IMR-90 (cell line): Measurements from ENCODE around the gene ATP2B1. TPM values are rescaled to one million over a fixed set of nuclear protein-coding genes. Genes with fewer than 3 reads are reported as not detected.

Source experiments
- ATAC-seq: fragments of 200-7000 bp; cut with Tn5 transposase; 2 replicates; pipeline ENCODE4 v1.9.1; 2020; ENCODE audit warnings: low read depth, mild to moderate bottlenecking, moderate library complexity
- BruUV-seq: library from RNA; stranded (reverse); fragments of 400-500 nt; replicated peaks from 2 replicates; lab custom pipeline; 2021; lab: Mats Ljungman, UMichigan
- CTCF ChIA-PET: fragments of 300-600 bp; formaldehyde crosslinking; extraction: SDS; loops from one replicate; lab custom pipeline; 2021; ENCODE audit warnings: antibody characterized with exemption; lab: Yijun Ruan, JAX
- POLR2A ChIA-PET: fragments of 300-600 bp; sonication (Branson Sonifier 250); formaldehyde crosslinking; loops from one replicate; lab custom pipeline; 2022; ENCODE audit warnings: antibody characterized with exemption; ENCODE audit not compliant: unreplicated experiment; lab: Charles Lee
- DNase-seq: peaks from one replicate; pipeline ENCODE4 v3.0.0; 2013
- H2AFZ ChIP-seq: replicated peaks from 2 replicates; pipeline ENCODE3; 2013; ENCODE audit warnings: low read length, mild to moderate bottlenecking; ENCODE audit not compliant: poor library complexity
- H2AK5ac ChIP-seq: 2 replicates; pipeline ENCODE4 v1.6.1; 2013; ENCODE audit warnings: low read depth, low read length, inconsistent platforms
- H2AK9ac ChIP-seq: replicated peaks from 2 replicates; pipeline ENCODE3; 2013; ENCODE audit warnings: mild to moderate bottlenecking, low read depth, low read length, moderate library complexity; ENCODE audit not compliant: poor library complexity
- H2BK120ac ChIP-seq: 2 replicates; pipeline ENCODE4 v1.6.1; 2013; ENCODE audit warnings: low read depth, low read length, inconsistent platforms
- H2BK15ac ChIP-seq: 3 replicates; pipeline ENCODE4 v1.6.1; 2013; ENCODE audit warnings: low read depth, low read length, inconsistent platforms
- H2BK20ac ChIP-seq: 2 replicates; pipeline ENCODE4 v1.6.1; 2013; ENCODE audit warnings: low read depth, mild to moderate bottlenecking, inconsistent platforms, low read length, moderate library complexity
- H2BK5ac ChIP-seq: 2 replicates; pipeline ENCODE4 v1.6.1; 2013; ENCODE audit warnings: mild to moderate bottlenecking, low read depth, low read length, inconsistent platforms; ENCODE audit not compliant: poor library complexity, severe bottlenecking
- H3K14ac ChIP-seq: replicated peaks from 2 replicates; pipeline ENCODE4 v1.6.1; 2013; ENCODE audit warnings: low read depth, low read length, inconsistent platforms
- H3K18ac ChIP-seq: 2 replicates; pipeline ENCODE4 v1.6.1; 2013; ENCODE audit warnings: low read depth, low read length, control low read depth
- H3K23ac ChIP-seq: 2 replicates; pipeline ENCODE4 v1.6.1; 2013; ENCODE audit warnings: low read depth, low read length, inconsistent platforms
- H3K27ac ChIP-seq: 2 replicates; pipeline ENCODE4 v1.5.1; 2013; ENCODE audit warnings: mild to moderate bottlenecking, control low read depth, low read length; ENCODE audit not compliant: insufficient read depth
- H3K27me3 ChIP-seq: 2 replicates; pipeline ENCODE4 v1.6.1; 2013; ENCODE audit warnings: low read length; ENCODE audit not compliant: control insufficient read depth, insufficient read depth
- H3K36me3 ChIP-seq: 2 replicates; pipeline ENCODE4 v1.6.1; 2013; ENCODE audit warnings: low read length, mixed read lengths; ENCODE audit not compliant: control insufficient read depth, insufficient read depth
- H3K4ac ChIP-seq: 2 replicates; pipeline ENCODE4 v1.6.1; 2013; ENCODE audit warnings: low read depth, low read length, inconsistent platforms
- H3K4me1 ChIP-seq: 2 replicates; pipeline ENCODE4 v1.6.1; 2013; ENCODE audit warnings: low read length, mixed read lengths; ENCODE audit not compliant: control insufficient read depth, insufficient read depth
- H3K4me2 ChIP-seq: 2 replicates; pipeline ENCODE4 v1.6.1; 2013; ENCODE audit warnings: low read depth, mild to moderate bottlenecking, control low read depth, low read length, moderate library complexity
- H3K4me3 ChIP-seq: 2 replicates; pipeline ENCODE4 v1.5.1; 2013; ENCODE audit warnings: low read depth, mild to moderate bottlenecking, control low read depth, low read length, moderate library complexity; ENCODE audit not compliant: insufficient read depth
- H3K56ac ChIP-seq: 2 replicates; pipeline ENCODE4 v1.6.1; 2013; ENCODE audit warnings: low read length, inconsistent platforms; ENCODE audit not compliant: insufficient read depth; ENCODE audit errors: extremely low read depth
- H3K79me1 ChIP-seq, 2 experiments: 2 replicates each; pipeline ENCODE4 v1.6.1; 2013; ENCODE audit warnings: low read length in 2 of 2, inconsistent platforms in 1 of 2, low read depth in 1 of 2
- H3K9ac ChIP-seq: 2 replicates; pipeline ENCODE4 v1.6.1; 2013; ENCODE audit warnings: low read depth, low read length, control low read depth
- H3K9me1 ChIP-seq: 2 replicates; pipeline ENCODE4 v1.6.1; 2013; ENCODE audit warnings: low read length, inconsistent platforms; ENCODE audit not compliant: insufficient read depth
- H3K9me3 ChIP-seq: 2 replicates; pipeline ENCODE4 v1.6.1; 2013; ENCODE audit warnings: low read length; ENCODE audit not compliant: control insufficient read depth, insufficient read depth
- H4K20me1 ChIP-seq: 2 replicates; pipeline ENCODE4 v1.6.1; 2013; ENCODE audit warnings: low read length, inconsistent platforms; ENCODE audit not compliant: insufficient read depth
- H4K5ac ChIP-seq: 2 replicates; pipeline ENCODE4 v1.6.1; 2013; ENCODE audit warnings: mild to moderate bottlenecking, low read depth, low read length, control low read depth
- H4K8ac ChIP-seq, 2 experiments: 2 replicates each; pipeline ENCODE4 v1.6.1; 2013; ENCODE audit warnings: low read depth in 2 of 2, low read length in 2 of 2, control low read depth in 1 of 2, inconsistent platforms in 1 of 2
- H4K91ac ChIP-seq: 2 replicates; pipeline ENCODE4 v1.6.1; 2013; ENCODE audit warnings: low read depth, low read length, inconsistent platforms; ENCODE audit not compliant: insufficient read depth
- BHLHE40 ChIP-seq: fragments of 150-350 bp; IDR thresholded peaks from 2 replicates; pipeline ENCODE4 v1.6.1; 2016; ENCODE audit warnings: mild to moderate bottlenecking, low read depth, low read length
- CEBPB ChIP-seq: IDR thresholded peaks from 2 replicates; pipeline ENCODE4 v1.6.1; 2012; ENCODE audit warnings: low read depth, low read length, improper control_type of control experiment
- CHD1 ChIP-seq: IDR thresholded peaks from 2 replicates; pipeline ENCODE4 v1.6.1; 2012; ENCODE audit warnings: low read depth, low read length, improper control_type of control experiment
- CTCF ChIP-seq: conservative IDR thresholded peaks from 2 replicates; pipeline ENCODE4 v1.5.1; 2012; ENCODE audit warnings: mild to moderate bottlenecking, low read depth, low read length, improper control_type of control experiment
- ELK1 ChIP-seq: fragments of 150-350 bp; IDR thresholded peaks from 2 replicates; pipeline ENCODE4 v1.6.1; 2016; ENCODE audit warnings: low read depth, mild to moderate bottlenecking, low read length, moderate library complexity, borderline replicate concordance
- FOS ChIP-seq: fragments of 150-350 bp; IDR thresholded peaks from 2 replicates; pipeline ENCODE4 v1.6.1; 2016; ENCODE audit warnings: low read depth, low read length
- MAFK ChIP-seq: IDR thresholded peaks from 2 replicates; pipeline ENCODE4 v1.6.1; 2012; ENCODE audit warnings: low read depth, low read length, improper control_type of control experiment
- MAZ ChIP-seq: IDR thresholded peaks from 2 replicates; pipeline ENCODE4 v1.6.1; 2012; ENCODE audit warnings: low read depth, mild to moderate bottlenecking, low read length, improper control_type of control experiment, moderate library complexity, borderline replicate concordance
- MXI1 ChIP-seq: IDR thresholded peaks from 2 replicates; pipeline ENCODE4 v1.6.1; 2012; ENCODE audit warnings: low read depth, mild to moderate bottlenecking, low read length, moderate library complexity, borderline replicate concordance
- NFE2L2 ChIP-seq: fragments of 150-350 bp; IDR thresholded peaks from 2 replicates; pipeline ENCODE4 v1.6.1; 2016; ENCODE audit warnings: low read depth, mild to moderate bottlenecking, low read length
- POLR2A ChIP-seq: IDR thresholded peaks from 2 replicates; pipeline ENCODE4 v1.6.1; 2012; ENCODE audit warnings: mild to moderate bottlenecking, low read depth, low read length
- RAD21 ChIP-seq: IDR thresholded peaks from 2 replicates; pipeline ENCODE4 v1.6.1; 2012; ENCODE audit warnings: low read length, improper control_type of control experiment
- RCOR1 ChIP-seq: IDR thresholded peaks from 2 replicates; pipeline ENCODE4 v1.6.1; 2012; ENCODE audit warnings: mild to moderate bottlenecking, low read length, improper control_type of control experiment; ENCODE audit not compliant: insufficient replicate concordance
- RFX5 ChIP-seq: IDR thresholded peaks from 2 replicates; pipeline ENCODE4 v1.8.0; 2012; ENCODE audit warnings: low read depth, mild to moderate bottlenecking, low read length, moderate library complexity
- SMC3 ChIP-seq: fragments of 150-350 bp; IDR thresholded peaks from 2 replicates; pipeline ENCODE4 v1.6.1; 2016; ENCODE audit warnings: low read depth, mild to moderate bottlenecking, antibody characterized with exemption, low read length, moderate library complexity
- USF2 ChIP-seq: fragments of 150-350 bp; IDR thresholded peaks from 2 replicates; pipeline ENCODE4 v1.6.1; 2017; ENCODE audit warnings: mild to moderate bottlenecking, antibody characterized with exemption, low read length, low read depth
- dilution Hi-C: fragments of 300-500 bp; cut with HindIII; formaldehyde crosslinking; loops from one replicate; pipeline ENCODE4 v1.14.3; 2018; ENCODE audit warnings: low sequenced_read_pairs; ENCODE audit not compliant: unreplicated experiment
- in situ Hi-C: fragments of 300-500 bp; cut with MboI; formaldehyde crosslinking; loops from 3 replicates; pipeline ENCODE4 v1.14.3; 2019; ENCODE audit warnings: low sequenced_read_pairs, inconsistent platforms, mixed read lengths
- intact Hi-C: fragments of 100-400 bp; cut with micrococcal nuclease; formaldehyde crosslinking; loops from 2 replicates; pipeline ENCODE4 v1.10.0; 2022
- polyA plus RNA-seq, 3 experiments: library from polyadenylated mRNA; depleted of rRNA; stranded (reverse); fragments of >200 nt; gene quantifications; 2 replicates each; pipeline ENCODE4 v1.2.3, GENCODE V29; 2012; ENCODE audit warnings: low replicate concordance in 1 of 3
- total RNA-seq: library from RNA; depleted of rRNA; stranded (reverse); fragments of >200 nt; gene quantifications from 2 replicates; pipeline ENCODE4 v1.2.3, GENCODE V29; 2012

ATP2B1 gene
- total and polyA plus RNA-seq, 2 of the 4 experiments (the other 2 are of a cell fraction), result 9.9 to 32.6 TPM

- Histone ChIP-seq H2AK5ac (no peak overlapping the region), H3K4me3 (no peak overlapping the region), H3K9me1 (no peaks in the 10 kb centered on the region), H3K23ac (no peak overlapping the region), H3K27ac (no peak overlapping the region), H2AK9ac (no peak overlapping the region), H3K36me3 (peaks cover 9% of the 10 kb centered on the region), H4K5ac (no peak overlapping the region), H4K20me1 (no peaks in the 10 kb centered on the region), H2AFZ (no peak overlapping the region), H2BK20ac (no peak overlapping the region), H3K27me3 (no peaks in the 10 kb centered on the region), H2BK120ac (no peak overlapping the region), H3K4me1 (no peaks in the 10 kb centered on the region), H2BK5ac (no peak overlapping the region), H3K4ac (no peak overlapping the region), H3K18ac (no peak overlapping the region), H3K9ac (no peak overlapping the region), H4K91ac (no peak overlapping the region), H3K79me1 (peaks cover 6 to 11% of the 10 kb centered on the region in 2 experiments), H3K56ac (no peak overlapping the region), H3K4me2 (no peak overlapping the region; the same call in 1 of the 2 replicates), H3K14ac (no peak overlapping the region), H2BK15ac (no peak overlapping the region), H4K8ac (no peak overlapping the region), H3K9me3 (no peaks in the 10 kb centered on the region)
- ATAC-seq, result no peak
- ChIA-PET POLR2A (no interaction called here), CTCF (interaction anchor here (0.6 kb wide), 1 partner anchor 459 kb away, joined by 3 read pairs; no protein-coding TSS in a partner anchor)
- in situ Hi-C loops (no loop called here), intact Hi-C loops (no loop called here), dilution Hi-C loops (no loop called here)
- DNase-seq, result peak; percentile 11
- BruUV-seq, result no TSS peak
- no peak for TF ChIP-seq FOS
- TF ChIP-seq RCOR1, result no peak
- TF ChIP-seq MAZ, result no peak
- TF ChIP-seq CTCF, result no peak
- no peak for TF ChIP-seq MAFK
- no peak for TF ChIP-seq RAD21
- no peak for TF ChIP-seq MXI1
- TF ChIP-seq POLR2A, result no peak
- no peak for TF ChIP-seq CHD1
- no peak for TF ChIP-seq SMC3
- TF ChIP-seq NFE2L2, result no peak
- no peak for TF ChIP-seq RFX5
- no peak for TF ChIP-seq BHLHE40
- no peak for TF ChIP-seq USF2
- TF ChIP-seq CEBPB, result no peak
- no peak for TF ChIP-seq ELK1
These were observed 86.5 kb downstream of the ATP2B1 start for GRCh38 chr12:89622115-89622514.
